Stimulated activated CD8-positive, alpha-beta memory T cell treated with anti-CD3 and anti-CD28 coated beads, Interleukin-4, amount 100 ng/mL, for 4 hours (primary cell): ENCODE data around the gene LRP2.

ENCODE experiments used
- DNase-seq, 2 donors: peaks; one replicate each; pipeline ENCODE4 v3.0.0-alpha.2; 2020; ENCODE audit warnings: low read depth in 2 of 2, low spot score in 1 of 2

LRP2 gene

DNA sequence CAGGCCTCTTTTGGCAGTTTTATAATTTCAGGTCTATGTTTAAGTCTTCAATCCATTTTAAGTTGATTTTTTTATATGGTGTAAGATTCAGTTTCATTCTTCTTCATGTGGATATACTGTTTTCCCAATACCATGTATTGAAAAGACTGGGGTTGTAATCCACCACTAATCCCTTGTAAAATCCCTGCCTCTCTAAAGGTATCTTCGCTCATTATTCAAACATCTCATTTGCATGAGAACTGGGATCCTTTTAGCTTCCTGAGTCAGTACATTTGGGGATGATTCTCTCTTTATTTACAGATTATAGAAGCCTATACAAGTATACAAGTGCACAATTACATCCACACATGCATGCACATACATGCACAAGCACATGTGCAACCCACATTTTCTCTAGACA, 267.7 kb downstream of the LRP2 start:
- DNase-seq = no peak

DNA sequence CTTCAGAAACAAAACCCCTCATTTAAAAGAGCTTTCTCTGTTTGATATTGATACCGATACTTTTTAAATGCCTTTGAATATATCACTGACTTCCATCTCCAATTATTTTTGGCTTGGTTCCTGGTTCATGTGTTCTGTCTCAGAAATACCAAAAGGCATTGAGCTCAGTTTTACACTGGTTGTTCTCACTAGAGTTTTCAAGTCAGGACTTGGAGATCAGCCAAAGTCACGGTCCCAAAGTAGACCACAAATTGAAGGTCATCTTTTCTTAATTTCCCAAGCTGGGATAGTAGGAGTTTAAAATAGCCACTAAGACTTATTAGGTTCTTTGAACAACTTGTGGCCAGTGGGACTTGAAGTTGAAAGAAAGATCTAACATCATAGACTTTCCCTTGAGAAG, 268.8 kb downstream of the LRP2 start:
- DNase-seq = no peak

DNA sequence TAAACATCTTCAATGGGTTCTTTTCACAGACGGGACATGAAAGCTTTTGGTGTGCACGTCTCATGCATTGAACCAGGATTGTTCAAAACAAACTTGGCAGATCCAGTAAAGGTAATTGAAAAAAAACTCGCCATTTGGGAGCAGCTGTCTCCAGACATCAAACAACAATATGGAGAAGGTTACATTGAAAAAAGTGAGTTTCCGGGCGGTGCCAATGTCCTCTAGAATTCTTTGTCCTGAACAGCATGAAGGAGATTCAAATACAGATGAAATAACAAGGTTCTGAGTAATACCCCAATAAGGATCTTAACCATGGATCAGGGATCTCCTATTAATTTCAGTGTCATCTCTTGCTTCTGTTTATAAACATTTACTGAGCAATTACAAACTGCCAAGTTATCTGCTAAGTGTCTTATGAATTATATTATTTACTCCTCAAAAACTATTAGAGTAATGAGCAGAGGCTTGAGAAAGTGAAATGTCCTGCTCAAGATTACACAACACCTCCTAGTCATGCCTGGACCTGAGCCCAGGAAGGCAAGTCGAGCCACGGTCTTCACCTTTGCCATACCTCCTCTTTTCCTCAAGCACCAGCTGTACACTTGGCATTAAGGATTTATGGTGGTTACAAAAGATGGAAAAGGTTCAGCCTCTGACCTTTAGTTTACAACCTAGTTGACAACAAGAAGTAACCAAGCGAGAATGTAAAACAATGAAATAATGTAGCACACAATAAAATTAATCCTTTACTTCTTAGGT, 270.4 kb downstream of the LRP2 start:
- DNase-seq = no peak

DNA sequence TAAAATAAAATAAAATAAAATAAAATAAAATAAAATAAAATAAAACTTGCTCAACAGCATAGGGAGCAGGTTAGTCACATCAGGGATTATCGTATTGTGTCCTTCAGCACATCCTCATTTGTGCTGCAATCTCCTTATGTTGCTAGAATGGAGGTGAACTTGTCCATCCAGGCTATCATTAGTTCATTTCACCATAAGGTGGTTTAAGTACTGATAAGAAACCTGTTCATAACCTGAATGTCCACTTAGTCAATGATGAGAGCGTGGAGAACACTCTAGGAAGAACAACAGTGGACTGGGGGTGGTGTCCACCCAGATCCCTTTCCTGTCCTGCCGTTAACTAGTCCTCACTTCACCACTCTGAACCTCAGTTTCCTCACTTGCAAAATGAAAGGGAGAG, 271.1 kb downstream of the LRP2 start:
- no peak for DNase-seq

DNA sequence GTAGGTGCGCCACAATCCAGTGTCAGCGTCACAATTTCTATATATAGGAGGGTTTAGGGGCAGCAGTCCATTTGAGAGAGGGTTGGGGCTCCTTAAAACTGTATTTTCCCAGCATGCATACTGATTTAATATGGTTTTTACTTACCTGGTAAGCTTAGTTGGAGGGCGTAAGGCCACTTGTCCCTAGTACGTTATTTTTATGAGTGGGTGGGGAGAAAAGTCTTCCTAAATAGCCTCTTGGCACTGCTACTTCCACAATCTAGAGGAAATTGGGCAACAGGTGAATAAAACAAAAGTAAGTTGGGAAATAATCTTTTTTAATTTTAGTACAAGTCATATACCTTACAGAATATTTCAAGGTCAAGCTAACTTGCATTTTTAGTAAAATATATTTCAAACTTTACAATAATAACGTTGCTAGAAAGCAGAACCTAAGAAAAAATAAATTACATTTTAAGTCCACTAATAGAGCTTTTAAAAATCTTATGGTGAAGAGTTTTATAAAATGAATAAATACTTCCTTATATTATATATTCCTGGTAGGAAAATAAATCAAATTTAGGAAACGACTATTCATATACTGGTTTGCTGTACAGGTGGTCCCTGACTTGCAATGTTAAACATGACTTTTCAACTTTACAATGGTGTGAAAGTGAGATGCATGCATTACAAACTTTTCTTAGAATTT, 272.1 kb downstream of the LRP2 start:
- no peak for DNase-seq

DNA sequence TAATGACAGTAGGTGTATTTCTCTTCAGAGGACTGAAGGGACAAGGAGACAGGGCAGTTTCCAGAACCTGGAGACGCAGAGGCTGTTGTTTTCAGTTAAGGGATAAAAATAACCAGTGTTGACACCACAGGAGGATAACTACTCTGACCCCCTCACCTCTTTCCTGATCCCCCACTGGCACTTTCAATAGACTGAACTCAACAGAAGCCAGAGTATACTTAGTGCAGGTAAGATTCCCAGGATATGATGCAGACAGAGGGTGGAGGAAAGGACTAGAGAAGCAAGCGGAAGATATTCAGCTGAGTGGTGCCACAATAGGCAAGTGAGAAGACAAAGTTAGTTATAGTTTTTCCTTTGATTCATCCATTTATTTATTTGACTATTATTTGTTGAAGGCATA, 273.2 kb downstream of the LRP2 start:
- no peak for DNase-seq

DNA sequence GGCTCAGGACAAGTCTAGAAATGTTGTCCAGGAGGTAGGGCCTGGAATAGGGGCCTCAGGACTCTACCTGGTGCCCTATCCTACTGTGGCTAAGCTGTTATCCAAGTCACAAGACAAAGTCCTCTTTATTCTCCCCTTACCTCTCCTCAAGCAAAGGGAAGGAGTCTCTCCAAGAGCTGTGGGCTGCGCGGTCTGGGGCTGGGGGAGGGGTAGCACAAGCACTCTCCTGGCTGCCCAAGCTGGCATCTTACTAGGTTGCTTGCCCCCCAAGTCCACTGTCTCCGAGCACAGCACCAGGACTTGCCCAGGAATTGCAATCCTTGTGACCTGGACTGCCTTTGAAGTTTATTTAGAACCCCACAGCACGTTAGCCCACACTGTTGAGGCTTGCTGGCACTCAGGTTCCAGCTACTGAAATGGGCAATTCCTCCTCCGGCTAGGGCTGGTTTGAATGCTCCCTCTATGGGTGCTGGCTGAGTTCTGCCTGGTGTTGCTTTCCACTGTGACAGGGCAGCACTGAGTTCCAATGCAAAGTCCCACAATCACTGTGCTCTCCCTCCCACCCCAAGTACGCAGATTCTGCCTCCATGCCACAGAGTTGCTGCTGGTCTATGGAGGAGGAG, 274.5 kb downstream of the LRP2 start:
- DNase-seq = no peak

DNA sequence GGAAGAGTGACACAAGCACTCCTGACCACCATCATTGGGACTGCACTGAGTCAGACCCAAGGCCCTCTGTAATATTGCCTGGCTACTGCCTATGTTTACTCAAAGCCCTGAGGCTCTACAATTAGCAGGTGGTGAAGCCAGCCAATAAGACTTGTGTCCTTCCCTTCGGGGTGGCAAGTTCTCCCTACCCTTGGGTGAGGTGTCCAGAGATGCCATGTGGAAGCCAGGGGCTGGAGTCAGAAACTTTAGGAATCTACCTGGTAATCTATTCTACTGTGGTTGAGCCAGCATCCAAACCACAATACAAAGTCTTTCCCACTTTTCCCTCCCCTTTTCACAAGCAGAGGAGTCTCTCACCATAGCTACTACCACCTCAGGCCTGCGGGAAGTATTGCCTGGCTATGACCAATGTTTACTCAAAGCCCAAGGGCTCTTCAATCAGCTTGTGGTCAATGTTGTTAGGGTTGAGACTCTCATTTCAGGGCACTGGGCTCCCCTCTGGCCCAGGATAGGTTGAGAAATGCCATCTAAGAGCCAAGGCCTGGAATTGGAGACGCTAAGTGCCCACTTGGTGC, 275.4 kb downstream of the LRP2 start:
- DNase-seq = no peak

DNA sequence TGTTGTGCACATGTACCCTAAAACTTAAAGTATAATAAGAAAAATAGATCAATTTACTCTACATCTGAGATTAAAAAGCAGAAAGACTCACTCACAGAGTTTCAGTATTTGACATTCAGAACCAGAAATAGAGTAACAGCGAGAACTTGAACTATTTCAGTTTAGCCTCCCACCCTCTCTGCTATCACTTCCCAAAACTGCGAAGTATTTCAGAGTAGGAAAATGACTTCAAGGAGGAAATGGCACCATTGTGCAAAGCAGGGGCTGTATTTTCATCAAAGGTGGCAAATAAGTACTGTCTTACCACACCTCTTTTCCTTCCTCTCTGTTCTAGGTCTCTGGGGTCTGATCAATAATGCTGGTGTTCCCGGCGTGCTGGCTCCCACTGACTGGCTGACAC, 279.3 kb downstream of the LRP2 start:
- no peak for DNase-seq

DNA sequence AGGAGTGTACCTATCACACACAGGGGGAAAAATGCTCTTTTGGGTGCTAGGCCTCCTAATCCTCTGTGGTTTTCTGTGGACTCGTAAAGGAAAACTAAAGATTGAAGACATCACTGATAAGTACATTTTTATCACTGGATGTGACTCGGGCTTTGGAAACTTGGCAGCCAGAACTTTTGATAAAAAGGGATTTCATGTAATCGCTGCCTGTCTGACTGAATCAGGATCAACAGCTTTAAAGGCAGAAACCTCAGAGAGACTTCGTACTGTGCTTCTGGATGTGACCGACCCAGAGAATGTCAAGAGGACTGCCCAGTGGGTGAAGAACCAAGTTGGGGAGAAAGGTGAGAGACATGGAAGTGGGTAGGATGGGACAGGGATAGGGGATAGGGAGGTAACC, 280.8 kb downstream of the LRP2 start:
- no peak for DNase-seq

DNA sequence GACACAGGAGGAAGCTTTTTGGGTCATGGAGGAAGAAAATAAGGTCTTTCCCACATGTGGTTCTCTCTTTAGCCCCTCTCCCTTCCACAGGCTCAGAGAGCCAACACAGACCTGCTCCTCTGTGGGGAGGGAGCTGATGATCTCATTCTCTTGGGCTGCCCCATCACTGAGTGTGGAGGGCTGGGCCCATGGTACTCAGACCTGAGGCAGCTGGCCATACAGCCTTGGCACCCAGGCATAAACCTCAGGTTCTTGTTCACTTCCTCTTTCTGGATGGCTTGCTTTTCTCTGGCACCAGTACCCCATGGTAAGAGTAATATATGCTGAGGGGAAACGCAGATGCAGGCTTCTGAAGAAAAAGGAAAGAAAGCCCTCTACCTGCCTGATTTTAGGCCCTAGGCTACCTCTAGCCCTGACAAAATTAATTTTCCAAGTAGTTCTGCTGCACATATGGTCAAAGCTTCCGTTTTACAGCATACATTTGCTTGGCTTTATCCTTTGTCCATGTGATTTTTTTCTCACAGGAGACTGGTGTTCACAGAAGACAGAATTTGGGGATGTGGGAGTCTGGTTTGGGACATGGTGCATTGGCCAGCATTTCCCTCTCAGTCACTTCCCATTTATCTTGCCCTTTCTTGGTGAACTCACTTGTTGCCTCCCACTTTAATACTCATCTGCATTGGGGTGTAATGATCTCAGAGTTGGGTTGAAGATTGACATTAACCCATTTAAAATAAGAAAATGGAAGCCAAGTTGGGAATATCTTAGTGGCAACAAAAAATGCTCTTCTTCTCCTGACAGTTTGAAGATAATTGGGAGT, 281.9 kb downstream of the LRP2 start:
- no peak for DNase-seq

DNA sequence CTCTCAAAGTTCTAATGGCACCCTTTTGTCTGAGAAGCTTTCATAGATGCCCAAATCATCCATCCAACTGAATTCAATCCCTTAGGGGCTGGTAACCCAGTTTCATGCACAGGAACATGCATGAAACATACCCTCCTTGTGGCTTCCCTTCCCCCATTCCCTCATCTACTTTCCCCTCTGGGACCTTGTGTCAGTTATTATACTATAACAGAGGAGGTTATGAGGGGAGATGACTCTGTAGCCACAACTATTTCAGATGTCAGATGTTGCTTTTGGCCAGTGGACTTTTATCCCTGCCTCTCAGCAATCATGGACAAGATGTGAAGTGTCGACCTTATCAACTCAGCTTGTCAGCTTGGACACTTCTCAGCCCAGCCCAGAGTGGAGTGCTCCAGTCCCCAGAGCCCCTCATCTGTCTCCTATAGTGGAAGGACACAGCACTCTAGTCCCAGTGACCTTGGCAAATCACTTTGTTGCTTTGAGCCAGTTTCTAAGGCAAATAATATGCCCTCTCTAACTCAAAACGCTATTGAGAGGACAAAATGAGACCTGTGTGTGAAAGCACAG, 284.6 kb downstream of the LRP2 start:
- DNase-seq = no peak
